Activated CD4-positive, CD25-positive, alpha-beta regulatory T cell treated with anti-CD3 and anti-CD28 coated beads, Interleukin-2, amount 50 U/mL, for 16 hours (primary cell): ENCODE results near the gene RNFT2.

Source experiments
- DNase-seq: peaks from one replicate; pipeline ENCODE4 v3.0.0-alpha.2; 2020; ENCODE audit warnings: low read depth, low spot score

RNFT2 gene

GRCh38 chr12:116876151-116876869 is 138.2 kb downstream of the RNFT2 start:
- no peak for DNase-seq

DNA sequence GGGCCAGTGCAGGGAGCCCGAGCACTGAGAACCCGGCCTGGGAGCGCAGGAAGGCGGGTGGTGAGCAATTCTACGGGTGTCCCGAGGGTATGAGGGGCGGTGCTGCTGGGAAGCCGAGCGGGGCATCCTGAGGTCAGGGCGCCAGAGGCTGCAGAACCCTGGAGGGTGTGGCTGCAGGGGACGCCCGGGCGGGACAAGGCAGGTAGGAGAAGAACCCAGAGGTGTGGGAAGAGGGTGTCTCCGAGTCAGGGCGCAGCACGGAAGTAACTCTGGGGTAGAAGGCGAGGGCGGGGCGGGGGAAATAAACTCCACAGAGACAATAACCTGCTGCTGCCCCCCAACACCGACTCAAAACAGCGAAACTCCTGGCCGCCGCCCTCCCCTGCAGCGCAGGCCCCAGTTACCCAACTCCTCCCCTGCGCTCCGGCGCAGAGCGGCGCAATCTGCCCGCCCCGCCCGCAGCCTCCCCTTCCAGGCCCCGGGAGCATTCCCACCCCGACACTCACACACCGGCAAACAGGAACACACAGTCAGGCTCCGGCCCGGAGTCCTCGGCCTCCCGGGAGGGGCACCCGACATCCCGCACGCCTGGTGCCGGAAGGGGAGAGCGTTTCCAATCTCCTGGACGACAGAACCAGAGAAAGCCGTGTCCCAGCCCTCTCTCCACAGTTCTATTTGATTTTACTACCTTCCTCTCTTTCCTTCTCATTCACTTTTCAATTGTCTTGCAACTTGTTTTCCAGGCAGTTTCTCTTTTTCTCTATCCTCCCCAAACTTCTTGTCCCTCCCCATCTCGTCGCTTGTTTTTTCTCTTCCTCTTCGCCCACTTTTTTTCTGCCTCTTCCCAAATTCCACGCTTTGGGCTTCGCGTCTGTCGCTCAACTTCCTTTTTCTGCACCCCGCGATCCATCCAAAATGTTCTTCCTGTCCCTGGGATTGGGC is 140.7 kb downstream of the RNFT2 start:
- DNase-seq, result no peak

DNA sequence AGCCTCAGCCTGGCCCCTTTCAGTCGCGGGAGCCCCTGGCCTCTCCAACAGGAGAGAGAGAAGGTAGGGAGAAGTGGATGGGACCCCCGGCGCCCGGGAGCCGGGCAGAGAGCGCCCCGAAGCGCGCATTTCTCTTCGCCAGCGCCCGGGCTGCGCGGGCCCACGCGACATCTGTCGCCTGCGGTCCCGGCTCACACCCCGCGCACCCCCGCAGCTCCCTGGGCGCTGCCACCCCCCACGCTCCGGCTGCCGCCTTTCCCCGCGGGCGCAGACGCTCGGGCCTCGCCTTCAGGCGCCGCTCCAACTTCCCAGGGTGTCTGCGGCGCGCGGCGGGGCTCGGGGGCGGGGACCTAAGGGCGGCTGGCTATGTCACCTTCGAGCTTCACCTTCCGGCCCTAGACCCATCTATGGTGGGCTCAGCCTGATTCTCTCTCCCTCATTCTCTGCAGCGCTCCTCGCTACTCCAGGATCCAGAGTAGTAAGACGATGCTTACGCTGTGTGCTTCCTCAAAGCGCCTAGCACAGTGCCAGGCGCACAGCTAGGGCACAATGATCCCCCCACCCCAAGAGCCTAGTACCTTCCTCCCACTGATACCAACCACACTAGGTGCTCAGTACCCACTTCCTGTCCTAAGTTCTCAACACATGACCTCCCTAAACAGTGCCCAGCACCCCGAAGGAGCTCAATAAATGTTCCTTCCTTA is 141.5 kb downstream of the RNFT2 start:
- no peak for DNase-seq

DNA sequence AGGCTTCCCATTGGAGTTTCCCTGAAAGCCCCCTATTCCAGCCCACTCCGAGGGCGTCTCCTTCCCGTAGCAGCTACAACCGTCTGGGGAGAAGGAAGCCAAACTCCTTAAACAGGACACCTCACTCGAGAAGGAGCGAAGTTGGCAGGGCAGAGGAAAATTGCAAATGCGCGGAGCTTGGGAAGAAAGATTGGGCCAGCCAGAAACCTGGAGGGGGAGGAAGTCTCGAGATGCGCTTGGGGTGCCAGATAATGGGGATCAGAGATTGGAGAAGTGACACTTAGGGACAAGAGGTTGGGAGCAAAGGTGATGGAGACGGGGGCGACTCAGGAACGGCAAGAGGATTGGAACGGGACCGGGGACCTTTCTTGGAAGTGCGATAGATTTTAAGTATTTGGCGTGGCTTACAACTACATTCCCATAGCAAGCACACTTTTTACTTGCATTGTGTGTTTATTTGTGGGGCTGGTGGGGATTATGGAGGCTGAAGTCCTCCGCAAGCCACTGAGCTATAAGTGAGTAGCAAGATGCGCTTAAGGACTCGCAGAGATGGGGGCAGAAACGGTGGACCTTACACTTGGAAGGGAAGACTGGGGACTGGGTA is 142.2 kb downstream of the RNFT2 start:
- no peak for DNase-seq

DNA sequence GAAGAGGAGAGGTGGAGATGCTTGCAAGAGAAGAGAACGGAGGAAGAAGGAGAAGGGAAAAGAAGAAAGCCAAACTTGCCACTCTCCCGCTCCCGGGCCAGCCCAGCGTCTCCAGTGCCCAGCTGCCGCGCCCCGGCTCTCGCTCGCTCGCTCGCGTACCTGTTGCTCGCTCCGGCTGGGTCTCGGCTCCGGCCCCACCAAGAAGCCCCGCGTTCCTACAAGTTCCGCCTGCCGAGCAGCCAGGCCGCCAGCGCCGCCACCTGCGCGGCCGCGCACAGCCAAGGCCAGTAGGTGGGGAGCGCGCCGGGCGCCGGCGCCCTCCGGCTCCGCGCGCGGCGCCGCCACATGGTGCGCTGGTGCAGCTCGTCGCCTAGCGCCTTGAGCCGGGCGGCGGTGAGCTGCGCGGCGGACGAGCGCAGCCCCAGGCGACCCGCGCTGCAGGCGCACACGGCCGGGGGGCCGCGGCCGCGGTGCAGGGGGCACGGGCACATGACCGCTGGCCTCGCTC is 142.8 kb downstream of the RNFT2 start:
- no peak for DNase-seq

DNA sequence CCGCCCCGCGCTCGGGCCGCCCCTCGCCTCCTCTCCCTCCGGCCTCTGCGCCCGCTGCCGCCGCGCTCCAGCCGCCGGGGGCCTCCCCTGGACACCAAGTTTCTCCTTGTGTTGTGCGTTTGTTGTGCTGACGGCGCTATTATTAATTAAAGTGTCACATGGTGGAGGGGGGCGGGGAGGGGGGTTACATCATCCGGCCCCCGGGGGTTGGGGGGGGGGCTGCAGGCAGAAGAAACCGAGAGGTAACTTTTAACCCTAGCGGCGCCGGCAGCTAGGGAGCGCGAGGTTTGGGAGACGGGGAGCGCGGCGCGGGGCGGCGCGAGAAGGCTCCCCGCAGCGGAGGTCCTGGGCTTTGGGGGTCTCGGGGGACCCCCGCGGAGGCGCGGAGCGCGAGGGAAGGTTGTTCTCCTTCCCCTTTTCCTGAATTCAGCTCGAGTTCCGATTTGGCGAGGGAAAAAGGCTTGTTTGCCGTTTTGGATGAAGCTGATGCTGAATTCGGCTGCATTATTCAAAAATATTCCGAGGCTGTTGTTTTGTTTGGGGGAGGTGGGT is 143.3 kb downstream of the RNFT2 start, which contains the start of gene HRK:
HRK (minus strand) TSS at position 117 of the 552 bp plus-strand sequence. CDS start 134 bp downstream, outside the sequence.
- DNase-seq, result no peak

- no peak for DNase-seq
These were observed 143.9 kb downstream of the RNFT2 start for GRCh38 chr12:116881877-116882507.

GRCh38 chr12:116882742-116883141 is 144.6 kb downstream of the RNFT2 start:
- no peak for DNase-seq

DNA sequence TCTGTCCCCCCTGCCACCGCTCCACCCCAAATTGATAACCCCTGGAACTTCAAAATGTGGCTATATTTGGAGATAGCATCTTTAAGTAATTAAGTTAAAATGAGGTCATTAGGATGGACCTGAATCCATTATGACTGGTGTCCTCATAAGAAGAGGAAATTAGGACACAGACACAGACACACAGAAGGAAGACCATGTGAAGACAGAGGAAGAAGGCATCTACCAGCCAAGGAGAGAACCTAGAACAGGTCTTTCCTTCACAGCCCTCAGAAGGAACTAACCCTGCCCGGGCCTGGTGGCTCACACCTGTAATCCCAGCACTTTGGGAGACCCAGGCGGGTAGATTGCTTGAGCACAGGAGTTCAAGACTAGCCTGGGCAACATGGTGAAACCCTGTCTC is 146.8 kb downstream of the RNFT2 start:
- DNase-seq, result no peak

- DNase-seq, result no peak
These were observed 147.4 kb downstream of the RNFT2 start for GRCh38 chr12:116885491-116885890.

DNA sequence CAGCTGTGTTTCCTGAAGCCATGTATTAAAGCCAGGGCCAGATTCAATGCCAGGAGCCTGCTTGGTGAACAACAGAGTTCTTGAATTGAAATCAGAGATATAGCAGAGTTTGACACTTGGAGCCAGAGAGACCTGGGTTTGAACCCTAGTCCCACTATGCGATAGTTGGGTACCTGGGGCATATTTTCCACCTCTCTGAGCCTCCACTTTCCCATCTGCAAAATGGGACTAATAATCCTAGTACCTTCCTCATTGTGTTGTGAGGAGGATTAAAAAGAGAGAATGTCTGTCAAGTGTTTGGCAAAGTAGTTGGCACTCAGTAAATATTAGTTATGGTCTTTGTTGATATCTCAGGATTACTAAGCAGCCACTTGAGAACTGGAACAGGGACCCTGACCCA is 149.1 kb downstream of the RNFT2 start:
- no peak for DNase-seq

GRCh38 chr12:116887897-116888296 is 149.8 kb downstream of the RNFT2 start:
- no peak for DNase-seq

- no peak for DNase-seq
These were observed 152.2 kb downstream of the RNFT2 start for GRCh38 chr12:116890330-116890729.

- no peak for DNase-seq
These were observed 152.9 kb downstream of the RNFT2 start for GRCh38 chr12:116891019-116891418.

- DNase-seq, result no peak
These were observed 154.4 kb downstream of the RNFT2 start for GRCh38 chr12:116892349-116893140.

GRCh38 chr12:116894913-116895312 is 156.8 kb downstream of the RNFT2 start:
- DNase-seq, result no peak

GRCh38 chr12:116896411-116896924 is 158.4 kb downstream of the RNFT2 start:
- no peak for DNase-seq

DNA sequence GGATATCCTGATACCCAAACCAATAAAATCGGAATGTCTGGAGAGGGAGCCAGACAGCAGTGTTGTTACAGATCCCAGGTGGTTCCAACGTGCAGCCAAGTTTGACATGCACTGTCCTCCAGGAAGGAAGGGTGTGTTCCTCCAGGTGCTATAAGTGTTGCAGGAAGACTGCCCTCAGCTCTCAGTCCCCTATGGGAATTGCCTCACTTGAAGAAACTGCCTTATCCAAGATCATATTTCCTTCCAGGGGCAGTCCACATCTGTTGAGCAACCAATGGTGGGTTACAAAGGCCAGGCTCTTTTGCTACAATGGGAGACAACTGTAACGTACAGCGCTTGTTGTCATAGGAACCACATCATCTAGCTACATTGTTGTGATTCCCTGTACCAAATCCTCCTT is 159.4 kb downstream of the RNFT2 start:
- DNase-seq, result no peak

DNA sequence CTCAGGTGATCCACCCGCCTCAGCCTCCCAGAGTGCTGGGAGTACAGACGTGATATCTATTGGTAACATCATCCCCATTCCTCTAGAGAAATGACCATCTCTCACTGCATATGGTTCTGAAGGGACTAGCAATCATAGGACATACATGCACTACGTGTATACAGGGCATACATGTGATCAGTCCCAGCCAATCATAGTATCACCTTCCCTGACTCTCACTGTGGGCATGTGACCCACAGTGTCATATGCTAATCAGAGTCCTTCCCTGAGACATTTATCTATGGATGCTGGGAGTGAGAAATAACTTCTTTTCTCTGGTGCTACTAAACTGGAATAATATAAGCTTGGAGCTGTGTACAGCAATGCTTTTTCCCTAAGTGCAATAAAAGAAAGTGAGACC is 160.6 kb downstream of the RNFT2 start:
- DNase-seq, result no peak

GRCh38 chr12:116901612-116902011 is 163.5 kb downstream of the RNFT2 start:
- DNase-seq, result no peak
